Measurements from ENCODE around the gene TSPO2. TPM values are rescaled to one million over a fixed set of nuclear protein-coding genes. Genes with fewer than 3 reads are reported as not detected.

The TSPO2 gene
- total RNA-seq, 1 donor from 2014 or later = not detected

Other genes with a start within 250 kb of the TSPO2 start
- 1.1 and 1.6 TPM in 2 replicates for gene UNC5CL, start 3.2 kb upstream of the TSPO2 start, total RNA-seq
- gene APOBEC2, start 10.7 kb downstream of the TSPO2 start, total RNA-seq = not detected in 2 replicates
- gene OARD1, start 29.9 kb downstream of the TSPO2 start, total RNA-seq = 28.0 and 33.7 TPM in 2 replicates
- 28.1 and 28.2 TPM in 2 replicates for gene NFYA, start 30.5 kb downstream of the TSPO2 start, total RNA-seq
- gene TREML1, start 111.9 kb downstream of the TSPO2 start, total RNA-seq = not detected in 2 replicates
- not detected in 2 replicates for gene TREM2, start 120.6 kb downstream of the TSPO2 start, total RNA-seq
- gene TREML2, start 158.7 kb downstream of the TSPO2 start, total RNA-seq = 3.7 and 3.9 TPM in 2 replicates
- gene TREML4, start 185.9 kb downstream of the TSPO2 start, total RNA-seq = not detected in 2 replicates
- gene TREM1, start 244.2 kb downstream of the TSPO2 start, total RNA-seq = not detected in 2 replicates